Astrocyte (in vitro differentiated cells and primary cell): ENCODE measurements around the gene LUZP2. TPM values are rescaled to one million over a fixed set of nuclear protein-coding genes. Genes with fewer than 3 reads are reported as not detected.

Experiments
- DNase-seq: peaks from one replicate; pipeline ENCODE4 v3.0.0-alpha.2; 2010; ENCODE audit warnings: low read depth
- FAIRE-seq: peaks from 2 replicates; lab custom pipeline; 2011; peaks lifted over from hg19 to GRCh38; lab: Jason Lieb, UNC
- H2AFZ ChIP-seq: 2 replicates; pipeline ENCODE4 v1.6.0; 2012; ENCODE audit warnings: low read depth, low read length, inconsistent platforms
- H3K27ac ChIP-seq: 2 replicates; pipeline ENCODE4 v1.5.1; 2011; ENCODE audit warnings: low read depth, low read length, inconsistent platforms
- H3K27me3 ChIP-seq: 2 replicates; pipeline ENCODE4 v1.6.0; 2011; ENCODE audit warnings: low read length, inconsistent platforms; ENCODE audit not compliant: insufficient read depth
- H3K36me3 ChIP-seq: 2 replicates; pipeline ENCODE4 v1.5.1; 2011; ENCODE audit warnings: low read length, inconsistent platforms; ENCODE audit not compliant: insufficient read depth
- H3K4me1 ChIP-seq: 2 replicates; pipeline ENCODE4 v1.5.1; 2011; ENCODE audit warnings: low read length, inconsistent platforms; ENCODE audit not compliant: insufficient read depth
- H3K4me2 ChIP-seq: 2 replicates; pipeline ENCODE4 v1.6.0; 2012; ENCODE audit warnings: low read length, inconsistent platforms
- H3K4me3 ChIP-seq: 2 replicates; pipeline ENCODE4 v1.5.1; 2011; ENCODE audit warnings: low read depth, mild to moderate bottlenecking, low read length, inconsistent platforms; ENCODE audit not compliant: insufficient read depth
- H3K79me2 ChIP-seq: 2 replicates; pipeline ENCODE4 v1.6.0; 2012; ENCODE audit warnings: mild to moderate bottlenecking, low read length, inconsistent platforms; ENCODE audit not compliant: insufficient read depth
- H3K9ac ChIP-seq: 2 replicates; pipeline ENCODE4 v1.6.0; 2012; ENCODE audit warnings: mild to moderate bottlenecking, low read length, inconsistent platforms
- H3K9me3 ChIP-seq: 2 replicates; pipeline ENCODE4 v1.5.1; 2012; ENCODE audit warnings: low read depth, mild to moderate bottlenecking, low read length, inconsistent platforms; ENCODE audit not compliant: insufficient read depth
- H4K20me1 ChIP-seq: 2 replicates; pipeline ENCODE4 v1.6.0; 2012; ENCODE audit warnings: low read length, inconsistent platforms; ENCODE audit not compliant: insufficient read depth
- H3K27ac Mint-ChIP-seq: one replicate; pipeline ENCODE4 v1.8.0; 2021; ENCODE audit warnings: mild to moderate bottlenecking, mixed read lengths; ENCODE audit not compliant: unreplicated experiment
- H3K27me3 Mint-ChIP-seq: one replicate; pipeline ENCODE4 v1.8.0; 2021; ENCODE audit warnings: low read depth, mixed read lengths; ENCODE audit not compliant: unreplicated experiment
- H3K36me3 Mint-ChIP-seq: one replicate; pipeline ENCODE4 v1.8.0; 2021; ENCODE audit warnings: low read depth, mixed read lengths; ENCODE audit not compliant: unreplicated experiment
- H3K4me1 Mint-ChIP-seq: one replicate; pipeline ENCODE4 v1.8.0; 2021; ENCODE audit warnings: low read depth, mixed read lengths; ENCODE audit not compliant: unreplicated experiment
- H3K4me3 Mint-ChIP-seq: one replicate; pipeline ENCODE4 v1.8.0; 2021; ENCODE audit warnings: mild to moderate bottlenecking, moderate library complexity, mixed read lengths; ENCODE audit not compliant: unreplicated experiment
- H3K9me3 Mint-ChIP-seq: one replicate; pipeline ENCODE4 v1.8.0; 2021; ENCODE audit warnings: mild to moderate bottlenecking, mixed read lengths; ENCODE audit not compliant: unreplicated experiment
- CTCF ChIP-seq: IDR thresholded peaks from 2 replicates; pipeline ENCODE4 v1.5.1; 2011; ENCODE audit warnings: low read depth, mild to moderate bottlenecking, inconsistent platforms, low read length, moderate library complexity; ENCODE audit not compliant: insufficient read depth
- EZH2 ChIP-seq: IDR thresholded peaks from 2 replicates; pipeline ENCODE4 v1.6.1; 2012; ENCODE audit warnings: mild to moderate bottlenecking, low read length, inconsistent platforms; ENCODE audit not compliant: insufficient read depth
- total RNA-seq: library from RNA; stranded (reverse); gene quantifications from 2 replicates; pipeline ENCODE4 v1.2.1, GENCODE V29; 2021

Gene LUZP2
- total RNA-seq, 1 donor from 2014 or later, result 2.3 TPM

- Histone ChIP-seq H3K27me3 (no peaks in the 10 kb centered on the region), H4K20me1 (no peaks in the 10 kb centered on the region), H2AFZ (no peak overlapping the region), H3K36me3 (no peaks in the 10 kb centered on the region), H3K4me3 (no peak overlapping the region), H3K9ac (no peak overlapping the region), H3K27ac (no peak overlapping the region), H3K9me3 (no peaks in the 10 kb centered on the region), H3K79me2 (no peaks in the 10 kb centered on the region), H3K4me2 (no peak overlapping the region), H3K4me1 (no peaks in the 10 kb centered on the region)
- Mint-ChIP-seq H3K4me3 (no peak overlapping the region), H3K9me3 (no peaks in the 10 kb centered on the region), H3K27ac (no peak overlapping the region), H3K36me3 (no peaks in the 10 kb centered on the region), H3K4me1 (no peaks in the 10 kb centered on the region), H3K27me3 (no peaks in the 10 kb centered on the region)
- TF ChIP-seq EZH2 (no peak), CTCF (no peak)
- no peak for DNase-seq
- no peak for FAIRE-seq
Observed at GRCh38 chr11:24524156-24524555, 27.3 kb downstream of the LUZP2 start.

GRCh38 chr11:24531528-24531927 lies 34.7 kb downstream of the LUZP2 start:
- Histone ChIP-seq H2AFZ (no peak overlapping the region), H3K79me2 (no peaks in the 10 kb centered on the region), H3K4me3 (no peak overlapping the region), H3K27me3 (no peaks in the 10 kb centered on the region), H3K4me2 (no peak overlapping the region), H3K4me1 (no peaks in the 10 kb centered on the region), H3K9ac (no peak overlapping the region), H3K27ac (no peak overlapping the region), H4K20me1 (no peaks in the 10 kb centered on the region), H3K9me3 (no peaks in the 10 kb centered on the region), H3K36me3 (no peaks in the 10 kb centered on the region)
- H3K4me3 Mint-ChIP-seq, result no peak overlapping the region
- no peaks in the 10 kb centered on the region for H3K27me3 Mint-ChIP-seq
- H3K27ac Mint-ChIP-seq, result no peak overlapping the region
- H3K4me1 Mint-ChIP-seq, result peaks cover 2% of the 10 kb centered on the region
- no peak for FAIRE-seq
- no peak for DNase-seq
- H3K36me3 Mint-ChIP-seq, result no peaks in the 10 kb centered on the region
- no peaks in the 10 kb centered on the region for H3K9me3 Mint-ChIP-seq
- TF ChIP-seq CTCF, result no peak
- no peak for TF ChIP-seq EZH2

- Mint-ChIP-seq H3K27me3 (no peaks in the 10 kb centered on the region), H3K4me1 (no peaks in the 10 kb centered on the region), H3K4me3 (no peak overlapping the region), H3K9me3 (peaks cover 2% of the 10 kb centered on the region), H3K27ac (no peak overlapping the region), H3K36me3 (no peaks in the 10 kb centered on the region)
- Histone ChIP-seq H3K36me3 (no peaks in the 10 kb centered on the region), H3K4me3 (no peak overlapping the region), H3K27me3 (no peaks in the 10 kb centered on the region), H3K27ac (no peak overlapping the region), H3K4me2 (no peak overlapping the region), H3K79me2 (no peaks in the 10 kb centered on the region), H3K9ac (no peak overlapping the region), H3K4me1 (no peaks in the 10 kb centered on the region), H4K20me1 (no peaks in the 10 kb centered on the region), H3K9me3 (no peaks in the 10 kb centered on the region), H2AFZ (no peak overlapping the region)
- FAIRE-seq (no peak), DNase-seq (no peak)
- TF ChIP-seq EZH2, result no peak
- no peak for TF ChIP-seq CTCF
Observed at GRCh38 chr11:24543771-24544170, 46.9 kb downstream of the LUZP2 start.
